Chondrocyte (in vitro differentiated cells): ENCODE data around the gene PSMG2. TPM values are rescaled to one million over a fixed set of nuclear protein-coding genes. Genes with fewer than 3 reads are reported as not detected.

Source experiments
- DNase-seq: peaks from one replicate; pipeline ENCODE4 v3.0.0; 2021; ENCODE audit warnings: mixed read lengths, low spot score
- H3K27ac Mint-ChIP-seq: one replicate; pipeline ENCODE4 v1.8.0; 2021; ENCODE audit warnings: mild to moderate bottlenecking, moderate library complexity, mixed read lengths; ENCODE audit not compliant: unreplicated experiment
- H3K27me3 Mint-ChIP-seq: 2 replicates; pipeline ENCODE4 v1.8.0; 2021; ENCODE audit warnings: low read depth, mixed read lengths
- H3K36me3 Mint-ChIP-seq: 2 replicates; pipeline ENCODE4 v1.8.0; 2021; ENCODE audit warnings: low read depth, mixed read lengths
- H3K4me1 Mint-ChIP-seq: 2 replicates; pipeline ENCODE4 v1.8.0; 2021; ENCODE audit warnings: low read depth, mild to moderate bottlenecking, mixed read lengths
- H3K4me3 Mint-ChIP-seq: one replicate; pipeline ENCODE4 v1.8.0; 2021; ENCODE audit warnings: mild to moderate bottlenecking, moderate library complexity, mixed read lengths; ENCODE audit not compliant: unreplicated experiment
- H3K9me3 Mint-ChIP-seq: 2 replicates; pipeline ENCODE4 v1.8.0; 2021; ENCODE audit warnings: low read depth, mixed read lengths
- total RNA-seq: library from RNA; stranded (reverse); gene quantifications from 3 replicates; pipeline ENCODE4 v1.2.1, GENCODE V29; 2021
- TF ChIP-seq, protein P1 (sequence below): fragments of 200-600 bp; sonication (generic); IDR thresholded peaks from 2 replicates; pipeline ENCODE4 v1.5.0; 2021; ENCODE audit warnings: antibody characterized with exemption, mild to moderate bottlenecking, moderate library complexity

The PSMG2 gene
- total RNA-seq, 1 donor from 2014 or later: 44.4 TPM

DNA sequence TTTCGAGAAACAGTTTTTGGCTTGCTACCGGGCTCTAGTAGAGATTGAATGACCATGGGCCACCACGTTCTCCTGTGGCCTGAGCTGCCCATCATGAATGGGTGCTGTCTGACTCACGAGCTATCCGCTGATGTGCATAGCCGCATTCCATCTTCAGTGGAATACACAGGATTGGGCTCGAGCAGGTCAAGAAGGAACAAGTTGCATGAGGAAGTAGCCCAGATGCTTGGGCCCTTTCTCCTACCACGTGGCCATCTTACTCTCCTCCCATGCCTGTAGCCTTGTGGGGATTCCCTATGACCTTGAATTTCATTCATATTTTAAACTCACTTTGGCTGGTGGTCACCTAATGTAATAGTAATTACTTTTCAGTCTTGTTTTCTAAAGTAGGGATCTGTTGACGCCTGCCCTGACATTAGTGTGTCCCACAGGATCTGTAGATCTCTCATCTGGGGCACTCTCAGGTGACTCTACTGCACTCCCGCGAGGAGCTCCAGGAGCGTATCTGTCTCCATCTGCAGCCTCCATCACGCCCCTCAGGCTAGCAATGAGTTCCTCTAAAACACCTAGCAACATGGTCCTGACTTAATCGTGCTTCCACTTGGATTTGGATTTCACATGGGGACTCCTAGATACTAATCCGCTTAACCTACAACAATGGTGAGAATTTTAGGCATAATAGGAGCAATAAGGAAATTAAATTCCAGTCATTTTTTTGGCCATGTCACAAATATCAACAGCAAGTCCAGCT lies 67.8 kb downstream of the PSMG2 start:
- H3K4me3 Mint-ChIP-seq: no peak overlapping the region
- no peak for DNase-seq
- H3K36me3 Mint-ChIP-seq: no peaks in the 10 kb centered on the region
- no peaks in the 10 kb centered on the region for H3K4me1 Mint-ChIP-seq
- no peak overlapping the region for H3K27ac Mint-ChIP-seq
- no peaks in the 10 kb centered on the region for H3K27me3 Mint-ChIP-seq
- no peaks in the 10 kb centered on the region for H3K9me3 Mint-ChIP-seq
- TF ChIP-seq, protein P1, sequence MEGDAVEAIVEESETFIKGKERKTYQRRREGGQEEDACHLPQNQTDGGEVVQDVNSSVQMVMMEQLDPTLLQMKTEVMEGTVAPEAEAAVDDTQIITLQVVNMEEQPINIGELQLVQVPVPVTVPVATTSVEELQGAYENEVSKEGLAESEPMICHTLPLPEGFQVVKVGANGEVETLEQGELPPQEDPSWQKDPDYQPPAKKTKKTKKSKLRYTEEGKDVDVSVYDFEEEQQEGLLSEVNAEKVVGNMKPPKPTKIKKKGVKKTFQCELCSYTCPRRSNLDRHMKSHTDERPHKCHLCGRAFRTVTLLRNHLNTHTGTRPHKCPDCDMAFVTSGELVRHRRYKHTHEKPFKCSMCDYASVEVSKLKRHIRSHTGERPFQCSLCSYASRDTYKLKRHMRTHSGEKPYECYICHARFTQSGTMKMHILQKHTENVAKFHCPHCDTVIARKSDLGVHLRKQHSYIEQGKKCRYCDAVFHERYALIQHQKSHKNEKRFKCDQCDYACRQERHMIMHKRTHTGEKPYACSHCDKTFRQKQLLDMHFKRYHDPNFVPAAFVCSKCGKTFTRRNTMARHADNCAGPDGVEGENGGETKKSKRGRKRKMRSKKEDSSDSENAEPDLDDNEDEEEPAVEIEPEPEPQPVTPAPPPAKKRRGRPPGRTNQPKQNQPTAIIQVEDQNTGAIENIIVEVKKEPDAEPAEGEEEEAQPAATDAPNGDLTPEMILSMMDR: no peak

DNA sequence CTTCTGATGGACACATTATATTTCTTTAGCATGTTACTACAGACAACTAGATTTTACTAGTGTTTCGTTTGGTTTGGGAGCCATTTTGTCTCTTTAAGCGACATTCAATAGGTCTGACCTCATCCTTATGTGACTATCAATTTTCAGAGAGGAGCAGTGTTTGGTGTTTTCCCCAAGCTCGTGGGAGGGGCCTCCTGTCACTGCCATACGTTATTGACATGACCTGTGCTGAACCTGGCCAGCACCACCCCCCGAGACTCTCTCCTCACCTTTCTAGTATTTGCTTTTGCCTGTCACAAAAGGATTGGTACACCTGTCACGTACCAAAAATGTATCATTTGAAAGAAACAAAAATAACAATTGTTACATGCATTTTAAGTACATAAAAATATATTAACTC lies 69.3 kb downstream of the PSMG2 start:
- TF ChIP-seq, protein P1: no peak
- Mint-ChIP-seq H3K27me3 (no peaks in the 10 kb centered on the region), H3K27ac (no peak overlapping the region), H3K9me3 (peaks cover 3% of the 10 kb centered on the region), H3K4me1 (no peaks in the 10 kb centered on the region), H3K36me3 (no peaks in the 10 kb centered on the region), H3K4me3 (no peak overlapping the region)
- DNase-seq: no peak

GRCh38 chr18:12773369-12773768 lies 70.5 kb downstream of the PSMG2 start:
- Mint-ChIP-seq H3K4me1 (no peaks in the 10 kb centered on the region), H3K27ac (no peak overlapping the region), H3K27me3 (no peaks in the 10 kb centered on the region), H3K36me3 (no peaks in the 10 kb centered on the region), H3K4me3 (no peak overlapping the region), H3K9me3 (peaks cover 3% of the 10 kb centered on the region)
- no peak for DNase-seq
- TF ChIP-seq, protein P1: no peak

- Mint-ChIP-seq H3K27me3 (no peaks in the 10 kb centered on the region), H3K9me3 (peaks cover 3% of the 10 kb centered on the region), H3K4me1 (no peaks in the 10 kb centered on the region), H3K27ac (no peak overlapping the region), H3K4me3 (no peak overlapping the region), H3K36me3 (no peaks in the 10 kb centered on the region)
- no peak for DNase-seq
- TF ChIP-seq, protein P1: no peak
These were observed 72.1 kb downstream of the PSMG2 start for GRCh38 chr18:12774982-12775381.

Other genes starting within 250 kb of the PSMG2 start
- 38.3 to 65.8 TPM (median 57.8 TPM) in 3 replicates for gene SPIRE1, start 44.9 kb upstream of the PSMG2 start, total RNA-seq
- gene CEP76, start 319 bp upstream of the PSMG2 start, total RNA-seq: 5.2 to 6.8 TPM (median 5.8 TPM) in 3 replicates
- gene PTPN2, start 181.2 kb downstream of the PSMG2 start, total RNA-seq: 21.9 to 29.0 TPM (median 22.2 TPM) in 3 replicates
- gene SEH1L, start 245.0 kb downstream of the PSMG2 start, total RNA-seq: 34.1 to 37.5 TPM (median 36.3 TPM) in 3 replicates